ENCODE measurements around the gene MPLKIP.

DNA sequence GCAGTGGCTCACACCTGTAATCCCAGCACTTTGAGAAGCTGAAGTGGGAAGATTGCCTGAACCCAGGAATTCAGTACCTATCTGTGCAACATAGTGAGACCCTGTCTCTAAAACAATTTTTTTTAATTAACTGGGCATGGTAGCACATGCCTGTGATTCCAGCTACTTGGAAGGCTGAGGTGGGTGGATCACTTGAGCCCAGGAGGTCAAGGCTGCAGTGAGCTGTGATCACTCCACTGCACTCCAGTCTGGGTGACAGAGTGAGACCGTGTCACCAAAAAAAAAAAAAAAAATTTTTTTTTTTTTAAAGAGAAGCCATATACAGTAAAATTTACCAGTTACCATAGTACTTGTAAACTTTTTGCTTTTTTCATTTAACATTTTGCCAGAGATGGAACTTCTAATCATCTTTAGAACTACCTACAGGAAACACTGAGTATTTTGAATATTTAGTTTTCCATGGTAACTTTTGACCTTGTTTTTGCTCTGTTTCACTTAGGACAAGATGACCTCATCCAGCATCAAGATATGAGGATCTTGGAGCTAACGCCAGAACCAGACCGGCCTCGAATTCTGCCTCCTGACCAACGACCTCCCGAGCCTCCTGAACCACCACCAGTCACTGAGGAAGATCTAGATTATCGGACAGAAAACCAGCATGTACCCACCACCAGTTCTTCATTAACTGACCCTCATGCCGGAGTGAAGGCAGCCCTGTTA is 40.6 kb downstream of the MPLKIP start:
- TF ChIP-seq, protein P1, sequence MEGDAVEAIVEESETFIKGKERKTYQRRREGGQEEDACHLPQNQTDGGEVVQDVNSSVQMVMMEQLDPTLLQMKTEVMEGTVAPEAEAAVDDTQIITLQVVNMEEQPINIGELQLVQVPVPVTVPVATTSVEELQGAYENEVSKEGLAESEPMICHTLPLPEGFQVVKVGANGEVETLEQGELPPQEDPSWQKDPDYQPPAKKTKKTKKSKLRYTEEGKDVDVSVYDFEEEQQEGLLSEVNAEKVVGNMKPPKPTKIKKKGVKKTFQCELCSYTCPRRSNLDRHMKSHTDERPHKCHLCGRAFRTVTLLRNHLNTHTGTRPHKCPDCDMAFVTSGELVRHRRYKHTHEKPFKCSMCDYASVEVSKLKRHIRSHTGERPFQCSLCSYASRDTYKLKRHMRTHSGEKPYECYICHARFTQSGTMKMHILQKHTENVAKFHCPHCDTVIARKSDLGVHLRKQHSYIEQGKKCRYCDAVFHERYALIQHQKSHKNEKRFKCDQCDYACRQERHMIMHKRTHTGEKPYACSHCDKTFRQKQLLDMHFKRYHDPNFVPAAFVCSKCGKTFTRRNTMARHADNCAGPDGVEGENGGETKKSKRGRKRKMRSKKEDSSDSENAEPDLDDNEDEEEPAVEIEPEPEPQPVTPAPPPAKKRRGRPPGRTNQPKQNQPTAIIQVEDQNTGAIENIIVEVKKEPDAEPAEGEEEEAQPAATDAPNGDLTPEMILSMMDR (IDR thresholded peaks at IDR 0.05; ENCODE audit: insufficient read depth, low read depth, low read length) = no peak
- no peak for TF ChIP-seq EZH2 (IDR thresholded peaks at IDR 0.05; ENCODE audit: insufficient read depth, low read length)
